Amniotic stem cell (primary cell): ENCODE results near the gene RBM33.
"Not testable (repeated sequence)": the region's sequence is repeated elsewhere in the genome, so short reads cannot be mapped to it uniquely, and the experiment has no call there.

ENCODE experiments used
- DNase-seq: peaks from one replicate; lab custom pipeline; 2025; lab: John Stamatoyannopoulos, UW

The RBM33 gene

GRCh38 chr7:155665079-155665956, 20.9 kb downstream of the RBM33 start:
- no peak for DNase-seq

- DNase-seq: peak; percentile 49
Observed at GRCh38 chr7:155665957-155666287, 21.5 kb downstream of the RBM33 start.

- DNase-seq: no peak
Observed at GRCh38 chr7:155667241-155667829, 22.9 kb downstream of the RBM33 start.

GRCh38 chr7:155669717-155670505, 25.4 kb downstream of the RBM33 start:
- DNase-seq: no peak

- no peak for DNase-seq
Observed at GRCh38 chr7:155670521-155670920, 26.1 kb downstream of the RBM33 start.

- no peak for DNase-seq
Observed at GRCh38 chr7:155674556-155674955, 30.1 kb downstream of the RBM33 start.

GRCh38 chr7:155676052-155676451, 31.6 kb downstream of the RBM33 start:
- DNase-seq: no peak

GRCh38 chr7:155677688-155678087, 33.2 kb downstream of the RBM33 start:
- DNase-seq: no peak

GRCh38 chr7:155680124-155680523, 35.7 kb downstream of the RBM33 start:
- DNase-seq: no peak

- no peak for DNase-seq
Observed at GRCh38 chr7:155680864-155681263, 36.4 kb downstream of the RBM33 start.

GRCh38 chr7:155681663-155682062, 37.2 kb downstream of the RBM33 start:
- DNase-seq: no peak

GRCh38 chr7:155682484-155682883, 38.0 kb downstream of the RBM33 start:
- no peak for DNase-seq

GRCh38 chr7:155683098-155683497, 38.6 kb downstream of the RBM33 start:
- DNase-seq: no peak

- DNase-seq: no peak
Observed at GRCh38 chr7:155683714-155684113, 39.3 kb downstream of the RBM33 start.

- DNase-seq: no peak
Observed at GRCh38 chr7:155684543-155684942, 40.1 kb downstream of the RBM33 start.

GRCh38 chr7:155685070-155685790, 40.8 kb downstream of the RBM33 start:
- DNase-seq: no peak

GRCh38 chr7:155685791-155686160, 41.3 kb downstream of the RBM33 start:
- no peak for DNase-seq

GRCh38 chr7:155686620-155687324, 42.3 kb downstream of the RBM33 start:
- DNase-seq: not testable (repeated sequence)

- not testable (repeated sequence) for DNase-seq
Observed at GRCh38 chr7:155688237-155688636, 43.8 kb downstream of the RBM33 start.

- not testable (repeated sequence) for DNase-seq
Observed at GRCh38 chr7:155690655-155691054, 46.2 kb downstream of the RBM33 start.

GRCh38 chr7:155692317-155692716, 47.9 kb downstream of the RBM33 start:
- no peak for DNase-seq

- DNase-seq: no peak
Observed at GRCh38 chr7:155693826-155694225, 49.4 kb downstream of the RBM33 start.
